CD14-positive monocyte (primary cell): ENCODE results near the gene GPR173. TPM values are rescaled to one million over a fixed set of nuclear protein-coding genes. Genes with fewer than 3 reads are reported as not detected.

ENCODE experiments used
- DNase-seq, 3 donors: peaks; one replicate each; pipeline ENCODE4 v3.0.0-alpha.2; 2011 to 2022
- H2AFZ ChIP-seq: 2 replicates; pipeline ENCODE4 v1.6.0; 2012; ENCODE audit warnings: mild to moderate bottlenecking, low read depth, low read length, inconsistent platforms; ENCODE audit not compliant: insufficient read depth, poor library complexity, severe bottlenecking
- H3K27ac ChIP-seq, 2 donors: 1 replicate in 1 of 2; 2 replicates in 1 of 2; pipeline ENCODE4 v1.5.1; 2012 to 2013; ENCODE audit warnings: low read length in 2 of 2, control low read depth in 1 of 2, inconsistent platforms in 1 of 2, low read depth in 1 of 2, mild to moderate bottlenecking in 1 of 2
- H3K27me3 ChIP-seq, 2 donors: one replicate each; pipeline versions ENCODE4 v1.6.0 to v1.6.1; 2011 to 2013; ENCODE audit warnings: low read length in 2 of 2; ENCODE audit not compliant: control insufficient read depth in 2 of 2, insufficient read depth in 2 of 2
- H3K36me3 ChIP-seq, 2 donors: replicated peaks in 1 of 2; 1 replicate in 1 of 2; 2 replicates in 1 of 2; pipeline versions ENCODE4 v1.5.1 to v1.6.1; 2012 to 2013; ENCODE audit warnings: low read length in 2 of 2, control low read depth in 1 of 2, inconsistent platforms in 1 of 2, mild to moderate bottlenecking in 1 of 2; ENCODE audit not compliant: insufficient read depth in 2 of 2, control insufficient read depth in 1 of 2
- H3K4me1 ChIP-seq, 2 donors: 1 replicate in 1 of 2; 2 replicates in 1 of 2; pipeline versions ENCODE4 v1.5.1 to v1.6.1; 2012 to 2013; ENCODE audit warnings: low read length in 2 of 2, control low read depth in 1 of 2, inconsistent platforms in 1 of 2, mild to moderate bottlenecking in 1 of 2, moderate library complexity in 1 of 2; ENCODE audit not compliant: insufficient read depth in 2 of 2, control insufficient read depth in 1 of 2
- H3K4me2 ChIP-seq: replicated peaks from 2 replicates; pipeline ENCODE3; 2012; ENCODE audit warnings: low read length, moderate library complexity, mild to moderate bottlenecking; ENCODE audit not compliant: poor library complexity, severe bottlenecking; ENCODE audit errors: extremely low read depth
- H3K4me3 ChIP-seq, 3 experiments: fragments of 200-600 bp in 1 of 3; sonication (generic) in 1 of 3; replicated peaks in 1 of 3; 1 replicate in 2 of 3; 2 replicates in 1 of 3; pipeline ENCODE4 v1.5.1; 2011 to 2013; ENCODE audit warnings: low read length in 3 of 3, mild to moderate bottlenecking in 3 of 3, control low read depth in 2 of 3, low read depth in 2 of 3, inconsistent platforms in 1 of 3, moderate library complexity in 1 of 3
- H3K79me2 ChIP-seq: 2 replicates; pipeline ENCODE4 v1.6.0; 2012; ENCODE audit warnings: mild to moderate bottlenecking, control low read depth, inconsistent platforms, low read length, moderate library complexity; ENCODE audit not compliant: insufficient read depth
- H3K9ac ChIP-seq: 2 replicates; pipeline ENCODE4 v1.6.0; 2017; ENCODE audit warnings: low read length, mild to moderate bottlenecking; ENCODE audit not compliant: insufficient read depth, poor library complexity, severe bottlenecking
- H3K9me3 ChIP-seq, 2 donors: replicated peaks in 1 of 2; 1 replicate in 1 of 2; 2 replicates in 1 of 2; pipeline versions ENCODE4 v1.5.1 to v1.6.1; 2012 to 2013; ENCODE audit warnings: low read length in 2 of 2, control low read depth in 1 of 2; ENCODE audit not compliant: control insufficient read depth in 1 of 2, insufficient read depth in 1 of 2
- H4K20me1 ChIP-seq: 2 replicates; pipeline ENCODE4 v1.6.0; 2012; ENCODE audit warnings: mild to moderate bottlenecking, low read length, control low read depth, moderate library complexity; ENCODE audit not compliant: insufficient read depth
- H3K27ac Mint-ChIP-seq, 7 donors: one replicate each; pipeline ENCODE4 v1.8.0; 2020; ENCODE audit warnings: mild to moderate bottlenecking in 7 of 7, mixed read lengths in 7 of 7, moderate library complexity in 6 of 7, inconsistent platforms in 2 of 7
- H3K27me3 Mint-ChIP-seq, 3 donors: one replicate each; pipeline ENCODE4 v1.8.0; 2021 to 2022; ENCODE audit warnings: low read depth in 3 of 3, mild to moderate bottlenecking in 3 of 3, mixed read lengths in 3 of 3, moderate library complexity in 3 of 3, inconsistent platforms in 1 of 3
- H3K36me3 Mint-ChIP-seq, 2 donors: one replicate each; pipeline ENCODE4 v1.8.0; 2020; ENCODE audit warnings: mixed read lengths in 2 of 2, inconsistent platforms in 1 of 2, mild to moderate bottlenecking in 1 of 2
- H3K4me1 Mint-ChIP-seq: one replicate; pipeline ENCODE4 v1.8.0; 2020; ENCODE audit warnings: mild to moderate bottlenecking, mixed read lengths
- H3K4me3 Mint-ChIP-seq, 2 donors: one replicate each; pipeline ENCODE4 v1.8.0; 2020; ENCODE audit warnings: mild to moderate bottlenecking in 2 of 2, mixed read lengths in 2 of 2, moderate library complexity in 1 of 2
- H3K9me3 Mint-ChIP-seq, 7 donors: one replicate each; pipeline ENCODE4 v1.8.0; 2020 to 2022; ENCODE audit warnings: mixed read lengths in 7 of 7, mild to moderate bottlenecking in 6 of 7, moderate library complexity in 6 of 7, inconsistent platforms in 2 of 7
- CTCF ChIP-seq: fragments of 200-600 bp; IDR thresholded peaks from one replicate; pipeline ENCODE4 v1.8.0; 2022; ENCODE audit warnings: antibody characterized with exemption, mild to moderate bottlenecking
- WGBS: methylation state at CpG from one replicate; pipeline ENCODE4 v1.1.5; 2013; ENCODE audit warnings: missing lambda C conversion rate; ENCODE audit not compliant: insufficient coverage; 5-methylcytosine and 5-hydroxymethylcytosine counted together
- intact Hi-C, 2 donors: fragments of 100-400 bp; cut with micrococcal nuclease; formaldehyde crosslinking; loops; one replicate each; pipeline versions ENCODE4 v1.15.0 to v1.15.1; 2023
- polyA plus RNA-seq, 3 donors: library from polyadenylated mRNA; depleted of rRNA in 1 of 3; unstranded in 2 of 3; stranded (reverse) in 1 of 3; fragments of 300-500 nt in 2 of 3; fragments of >200 nt in 1 of 3; fragmentation: Illumina TruSeq in 2 of 3; gene quantifications; 1 replicate in 2 of 3; 2 replicates in 1 of 3; pipeline ENCODE4 v1.2.3, GENCODE V29; 2012 to 2021
- small RNA-seq: library from RNA; depleted of rRNA; stranded (forward); fragments of <200 nt; gene quantifications from one replicate; pipeline ENCODE3, GENCODE V24; 2012; ENCODE audit warnings: low read depth; ENCODE audit not compliant: insufficient read length

The GPR173 gene
- polyA plus RNA-seq, 3 donors, result 0.43 TPM; not detected in 2

DNA sequence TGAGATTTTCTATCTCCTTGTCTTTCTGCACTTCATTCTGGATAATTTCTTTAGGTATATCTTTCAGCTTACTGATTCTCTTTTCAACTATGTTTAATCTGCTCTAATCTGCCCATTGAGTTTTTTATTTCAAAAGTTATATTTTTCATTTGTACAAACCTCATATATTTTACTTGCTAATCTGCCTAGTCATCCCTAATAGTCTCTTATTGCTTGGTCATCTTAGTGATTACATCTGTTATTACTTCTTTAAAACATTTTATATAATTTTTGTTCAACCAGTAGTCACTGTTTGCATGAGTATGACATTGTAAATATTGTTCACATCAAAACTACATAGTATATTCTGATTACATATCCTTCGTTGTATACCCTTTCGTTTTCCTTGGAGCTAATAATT is 77.8 kb downstream of the GPR173 start:
- H3K9me3 Mint-ChIP-seq, result peaks cover 0 to 6% (median 2%) of the 10 kb centered on the region in 7 donors
- H3K27ac Mint-ChIP-seq, result no peak overlapping the region

GRCh38 chrX:53128097-53128749 is 79.6 kb downstream of the GPR173 start:
- no peak for TF ChIP-seq CTCF
- Histone ChIP-seq H3K79me2 (no peaks in the 10 kb centered on the region), H3K9me3 (no peaks in the 10 kb centered on the region), H3K27ac (no peak overlapping the region), H3K36me3 (no peaks in the 10 kb centered on the region), H3K9ac (no peak overlapping the region), H3K4me2 (no peak overlapping the region), H3K4me1 (no peaks in the 10 kb centered on the region), H3K27me3 (peaks cover 0 to 19% of the 10 kb centered on the region in 2 donors), H3K4me3 (no peak overlapping the region), H2AFZ (no peak overlapping the region), H4K20me1 (no peaks in the 10 kb centered on the region)
- no peak for DNase-seq
- WGBS, result no CpG with 5 or more reads among the region's 3 CpGs
- peaks cover 0 to 20% (median 0%) of the 10 kb centered on the region in 3 donors for H3K27me3 Mint-ChIP-seq
- H3K9me3 Mint-ChIP-seq, result peaks cover 0 to 6% (median 2%) of the 10 kb centered on the region in 7 donors
- no peaks in the 10 kb centered on the region for H3K4me1 Mint-ChIP-seq
- peaks cover 15 to 21% of the 10 kb centered on the region in 2 donors for H3K36me3 Mint-ChIP-seq
- intact Hi-C loops, result no loop called here
- no peak overlapping the region for H3K27ac Mint-ChIP-seq
- H3K4me3 Mint-ChIP-seq, result no peak overlapping the region

More for the DNA sequence above, 77.8 kb downstream of the GPR173 start:
- H2AFZ ChIP-seq, result no peak overlapping the region
- no peaks in the 10 kb centered on the region for H3K9me3 ChIP-seq
- DNase-seq, result no peak
- H3K4me1 Mint-ChIP-seq, result no peaks in the 10 kb centered on the region
- no peaks in the 10 kb centered on the region for H4K20me1 ChIP-seq
- peaks cover 0 to 13% of the 10 kb centered on the region in 2 donors for H3K27me3 ChIP-seq
- no peaks in the 10 kb centered on the region for H3K36me3 ChIP-seq
- H3K4me3 Mint-ChIP-seq, result no peak overlapping the region
- no peaks in the 10 kb centered on the region for H3K4me1 ChIP-seq
- TF ChIP-seq CTCF, result no peak
- no peak overlapping the region for H3K9ac ChIP-seq
- H3K36me3 Mint-ChIP-seq, result peaks cover 6 to 13% of the 10 kb centered on the region in 2 donors
- H3K4me2 ChIP-seq, result no peak overlapping the region
- H3K27me3 Mint-ChIP-seq, result peaks cover 0 to 21% (median 0%) of the 10 kb centered on the region in 3 donors
- H3K79me2 ChIP-seq, result no peaks in the 10 kb centered on the region
- intact Hi-C loops, result no loop called here
- no peak overlapping the region for H3K27ac ChIP-seq
- H3K4me3 ChIP-seq, result no peak overlapping the region
- no CpG with 5 or more reads among the region's 2 CpGs for WGBS

Small RNA genes within 50 kb of the gene (small RNA-seq; reads per million reads assigned to genes)
- not detected for gene AL591212.2

Other genes starting within 250 kb of the GPR173 start
- not detected for gene XAGE5, start 237.5 kb upstream of the GPR173 start, polyA plus RNA-seq
- not detected for gene XAGE3, start 180.7 kb upstream of the GPR173 start, polyA plus RNA-seq
- 100 to 1,000 TPM in 1 of 3 donors, 10 to 100 TPM in 1, 1 to 10 TPM in 1; 9.4 to 150 (median 10.9) TPM for gene FAM156B, start 151.5 kb upstream of the GPR173 start, polyA plus RNA-seq
- 10 to 100 TPM in 1 of 3 donors, 1 to 10 TPM in 2; 3.4 to 92.6 (median 5.6) TPM for gene FAM156A, start 90.3 kb upstream of the GPR173 start, polyA plus RNA-seq
- 10 to 100 TPM in 1 of 3 donors, under 1 TPM in 2; 0.33 to 29.4 (median 0.40) TPM for gene TSPYL2, start 33.6 kb downstream of the GPR173 start, polyA plus RNA-seq
- gene KANTR, start 45.4 kb downstream of the GPR173 start, polyA plus RNA-seq, result 1 to 10 TPM in 1 of 3 donors, under 1 TPM in 2; 0.32 to 4.3 (median 0.44) TPM
- 10 to 100 TPM; 13.3 to 93.6 (median 16.7) TPM for gene KDM5C, start 176.4 kb downstream of the GPR173 start, polyA plus RNA-seq
- 10 to 100 TPM in 1 of 3 donors, 1 to 10 TPM in 2; 6.5 to 31.2 (median 6.9) TPM for gene IQSEC2, start 232.8 kb downstream of the GPR173 start, polyA plus RNA-seq